Measurements from ENCODE around the gene CARMIL3. TPM values are rescaled to one million over a fixed set of nuclear protein-coding genes. Genes with fewer than 3 reads are reported as not detected.

Gene CARMIL3
- total RNA-seq, 2 experiments from 2014 or later, result 0.05 to 0.11 TPM

DNA sequence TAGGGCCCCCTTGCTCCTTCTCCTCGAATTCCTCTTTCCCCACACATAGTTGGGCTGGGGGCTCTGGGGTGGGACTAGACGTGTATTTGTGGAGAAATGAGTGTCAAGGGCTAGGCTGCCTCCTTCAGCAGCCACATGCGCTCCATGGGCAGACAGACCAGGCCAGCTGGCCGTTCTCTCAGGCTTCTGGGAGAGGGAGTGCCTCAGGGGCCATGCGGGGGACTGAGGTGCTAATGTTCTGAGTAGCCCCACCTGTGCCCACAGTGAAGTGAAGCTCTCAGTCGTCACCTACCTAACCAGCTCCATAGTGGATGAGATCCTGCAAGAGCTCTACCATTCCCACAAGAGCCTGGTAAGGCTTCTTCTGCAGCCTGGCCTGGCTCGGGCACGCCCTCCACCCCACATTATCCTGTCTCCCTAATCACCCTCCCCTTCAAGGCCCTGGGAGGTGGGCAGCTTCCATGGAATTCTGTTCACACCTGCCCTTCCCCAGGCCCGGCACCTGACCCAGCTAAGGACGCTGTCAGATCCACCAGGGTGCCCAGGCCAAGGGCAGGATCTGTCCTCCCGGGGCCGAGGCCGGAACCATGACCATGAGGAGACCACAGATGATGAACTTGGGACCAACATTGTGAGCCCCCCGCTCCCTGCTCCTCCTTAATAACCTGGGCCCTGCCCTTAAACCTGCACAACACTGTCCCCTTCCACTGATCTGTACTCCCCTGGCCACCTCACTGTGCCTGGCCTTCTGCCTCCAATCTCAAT, 10.6 kb downstream of the CARMIL3 start:
- Histone ChIP-seq H3K27me3 (ENCODE audit: control insufficient read depth in 1 of 2, insufficient read depth in 2 of 2, low read length in 2 of 2) (no peaks in the 10 kb centered on the region), H3K4me3 (ENCODE audit: low read length) (no peak overlapping the region), H3K4me1 (ENCODE audit: insufficient read depth, low read length) (no peaks in the 10 kb centered on the region), H3K9me3 (ENCODE audit: control insufficient read depth in 1 of 2, insufficient read depth in 1 of 2, low read length in 2 of 2) (no peaks in the 10 kb centered on the region), H3K36me3 (ENCODE audit: insufficient read depth, low read length) (no peaks in the 10 kb centered on the region), H3K27ac (ENCODE audit: low read depth in 1 of 2, low read length in 2 of 2) (no peak overlapping the region)
- Mint-ChIP-seq H3K36me3 (ENCODE audit: low read depth) (no peaks in the 10 kb centered on the region), H3K4me1 (ENCODE audit: low read depth) (no peaks in the 10 kb centered on the region), H3K27ac (no peak overlapping the region), H3K4me3 (no peak overlapping the region), H3K9me3 (no peaks in the 10 kb centered on the region), H3K27me3 (no peaks in the 10 kb centered on the region)
- POLR2A ChIA-PET, result interaction anchor here (1.3 kb wide), 1 partner anchor 79 kb away, joined by 5 read pairs; the partner anchor contains the start of gene EMC9
- DNase-seq (no peak), ATAC-seq (ENCODE audit: poor library complexity) (no peak)
- TF ChIP-seq, protein P1, sequence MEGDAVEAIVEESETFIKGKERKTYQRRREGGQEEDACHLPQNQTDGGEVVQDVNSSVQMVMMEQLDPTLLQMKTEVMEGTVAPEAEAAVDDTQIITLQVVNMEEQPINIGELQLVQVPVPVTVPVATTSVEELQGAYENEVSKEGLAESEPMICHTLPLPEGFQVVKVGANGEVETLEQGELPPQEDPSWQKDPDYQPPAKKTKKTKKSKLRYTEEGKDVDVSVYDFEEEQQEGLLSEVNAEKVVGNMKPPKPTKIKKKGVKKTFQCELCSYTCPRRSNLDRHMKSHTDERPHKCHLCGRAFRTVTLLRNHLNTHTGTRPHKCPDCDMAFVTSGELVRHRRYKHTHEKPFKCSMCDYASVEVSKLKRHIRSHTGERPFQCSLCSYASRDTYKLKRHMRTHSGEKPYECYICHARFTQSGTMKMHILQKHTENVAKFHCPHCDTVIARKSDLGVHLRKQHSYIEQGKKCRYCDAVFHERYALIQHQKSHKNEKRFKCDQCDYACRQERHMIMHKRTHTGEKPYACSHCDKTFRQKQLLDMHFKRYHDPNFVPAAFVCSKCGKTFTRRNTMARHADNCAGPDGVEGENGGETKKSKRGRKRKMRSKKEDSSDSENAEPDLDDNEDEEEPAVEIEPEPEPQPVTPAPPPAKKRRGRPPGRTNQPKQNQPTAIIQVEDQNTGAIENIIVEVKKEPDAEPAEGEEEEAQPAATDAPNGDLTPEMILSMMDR (IDR thresholded peaks at IDR 0.05), result no peak
- intact Hi-C loops (cut with DNase I, micrococcal nuclease), result no loop called here
- CTCF ChIA-PET, result no interaction called here

DNA sequence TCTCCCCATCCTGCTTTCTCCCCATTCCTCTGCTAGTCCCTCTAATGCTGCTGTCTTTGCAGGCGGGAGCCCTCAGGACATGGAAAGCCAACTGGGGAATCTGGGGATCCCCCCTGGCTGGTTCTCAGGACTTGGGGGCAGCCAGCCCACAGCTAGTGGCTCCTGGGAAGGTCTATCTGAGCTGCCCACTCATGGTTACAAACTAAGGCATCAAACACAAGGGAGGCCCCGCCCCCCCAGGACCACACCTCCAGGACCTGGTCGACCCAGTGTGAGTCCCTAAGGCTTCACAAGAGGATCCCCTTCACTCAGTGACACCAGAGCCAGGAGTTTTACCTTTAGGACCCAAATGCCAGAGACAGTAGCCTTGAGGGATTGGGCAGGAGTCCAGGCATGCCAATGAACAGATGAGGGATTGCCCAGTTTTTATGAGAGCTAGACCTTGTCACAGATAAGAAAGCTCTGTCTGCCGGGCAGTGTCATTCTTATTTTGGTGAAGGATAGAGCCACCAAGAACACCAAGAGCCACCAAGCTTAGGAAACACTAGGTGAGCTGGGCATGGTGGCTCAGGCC, 11.5 kb downstream of the CARMIL3 start:
- TF ChIP-seq, protein P1 (IDR thresholded peaks at IDR 0.05), result no peak
- POLR2A ChIA-PET, result no interaction called here

GRCh38 chr14:24064091-24064795, 12.4 kb downstream of the CARMIL3 start:
- Histone ChIP-seq H3K4me3 (ENCODE audit: low read length) (no peak overlapping the region), H3K4me1 (ENCODE audit: insufficient read depth, low read length) (no peaks in the 10 kb centered on the region), H3K27ac (ENCODE audit: low read depth in 1 of 2, low read length in 2 of 2) (no peak overlapping the region), H3K36me3 (ENCODE audit: insufficient read depth, low read length) (no peaks in the 10 kb centered on the region), H3K9me3 (ENCODE audit: control insufficient read depth in 1 of 2, insufficient read depth in 1 of 2, low read length in 2 of 2) (no peaks in the 10 kb centered on the region), H3K27me3 (ENCODE audit: control insufficient read depth in 1 of 2, insufficient read depth in 2 of 2, low read length in 2 of 2) (no peaks in the 10 kb centered on the region)
- TF ChIP-seq, protein P1 (IDR thresholded peaks at IDR 0.05), result no peak
- no peaks in the 10 kb centered on the region for H3K27me3 Mint-ChIP-seq
- H3K27ac Mint-ChIP-seq, result no peak overlapping the region
- POLR2A ChIA-PET, result interaction anchor here (1.1 kb wide), 1 partner anchor 17 kb away, joined by 4 read pairs; no protein-coding TSS in a partner anchor
- H3K4me3 Mint-ChIP-seq, result no peak overlapping the region
- intact Hi-C loops (cut with DNase I, micrococcal nuclease), result no loop called here
- no peaks in the 10 kb centered on the region for H3K36me3 Mint-ChIP-seq (ENCODE audit: low read depth)
- DNase-seq (no peak), ATAC-seq (ENCODE audit: poor library complexity) (no peak)
- no peaks in the 10 kb centered on the region for H3K4me1 Mint-ChIP-seq (ENCODE audit: low read depth)
- H3K9me3 Mint-ChIP-seq, result no peaks in the 10 kb centered on the region
- CTCF ChIA-PET, result no interaction called here

More for the DNA sequence above, 11.5 kb downstream of the CARMIL3 start:
- no peaks in the 10 kb centered on the region for H3K9me3 Mint-ChIP-seq
- H3K27ac ChIP-seq (ENCODE audit: low read depth in 1 of 2, low read length in 2 of 2), result no peak overlapping the region
- no peak overlapping the region for H3K4me3 Mint-ChIP-seq
- no peaks in the 10 kb centered on the region for H3K4me1 ChIP-seq (ENCODE audit: insufficient read depth, low read length)
- ATAC-seq (ENCODE audit: poor library complexity) (no peak), DNase-seq (no peak)
- CTCF ChIA-PET, result no interaction called here
- H3K27ac Mint-ChIP-seq, result no peak overlapping the region
- no peaks in the 10 kb centered on the region for H3K36me3 Mint-ChIP-seq (ENCODE audit: low read depth)
- no peaks in the 10 kb centered on the region for H3K27me3 ChIP-seq (ENCODE audit: control insufficient read depth in 1 of 2, insufficient read depth in 2 of 2, low read length in 2 of 2)
- no peaks in the 10 kb centered on the region for H3K27me3 Mint-ChIP-seq
- H3K4me3 ChIP-seq (ENCODE audit: low read length), result no peak overlapping the region
- intact Hi-C loops (cut with DNase I, micrococcal nuclease), result no loop called here
- H3K36me3 ChIP-seq (ENCODE audit: insufficient read depth, low read length), result no peaks in the 10 kb centered on the region
- H3K4me1 Mint-ChIP-seq (ENCODE audit: low read depth), result no peaks in the 10 kb centered on the region
- no peaks in the 10 kb centered on the region for H3K9me3 ChIP-seq (ENCODE audit: control insufficient read depth in 1 of 2, insufficient read depth in 1 of 2, low read length in 2 of 2)

All from CD4-positive, alpha-beta T cell (primary cell).